K562 (cell line): ENCODE results near the gene ANKLE1. TPM values are rescaled to one million over a fixed set of nuclear protein-coding genes. Genes with fewer than 3 reads are reported as not detected.

Experiments
- C11orf30 ChIP-seq: fragments of 450-650 bp; IDR thresholded peaks from 2 replicates; pipeline ENCODE4 v1.6.1; 2016; ENCODE audit warnings: low read depth, mild to moderate bottlenecking
- CBFA2T3 ChIP-seq: fragments of 450-650 bp; IDR thresholded peaks from 2 replicates; pipeline ENCODE4 v1.6.1; 2017
- CC2D1A ChIP-seq: fragments of 450-650 bp; IDR thresholded peaks from 2 replicates; pipeline ENCODE4 v1.6.1; 2017; ENCODE audit warnings: mild to moderate bottlenecking
- DNMT1 ChIP-seq: fragments of 450-650 bp; IDR thresholded peaks from 2 replicates; pipeline ENCODE4 v1.6.1; 2016; ENCODE audit warnings: antibody characterized with exemption, mild to moderate bottlenecking
- ESRRA ChIP-seq: fragments of 450-650 bp; IDR thresholded peaks from 2 replicates; pipeline ENCODE4 v1.6.1; 2014; ENCODE audit warnings: low read depth, mild to moderate bottlenecking, moderate library complexity, borderline replicate concordance
- HDAC8 ChIP-seq: fragments of 450-650 bp; IDR thresholded peaks from 2 replicates; pipeline ENCODE4 v1.6.1; 2016; ENCODE audit warnings: mild to moderate bottlenecking, missing genetic modification characterization, moderate library complexity, missing compliant biosample characterization
- KLF10 ChIP-seq: fragments of 250-450 bp; sonication (Bioruptor Pico); IDR thresholded peaks from 2 replicates; pipeline ENCODE4 v1.6.1; 2021; ENCODE audit warnings: matching md5 sums
- MEF2A ChIP-seq: IDR thresholded peaks from 2 replicates; pipeline ENCODE4 v1.6.1; 2011; ENCODE audit warnings: low read depth, mild to moderate bottlenecking, low read length, moderate library complexity; ENCODE audit not compliant: control insufficient read depth
- MYC ChIP-seq, 2 experiments: fragments of 250-450 bp in 1 of 2; sonication (Bioruptor Pico) in 1 of 2; IDR thresholded peaks; 2 replicates each; pipeline versions ENCODE4 v1.5.1 to v1.6.1; 2012 to 2021; ENCODE audit warnings: low read depth in 2 of 2, borderline replicate concordance in 1 of 2, improper control_type of control experiment in 1 of 2, low read length in 1 of 2, mild to moderate bottlenecking in 1 of 2, moderate library complexity in 1 of 2
- NCOR1 ChIP-seq: fragments of 450-650 bp; IDR thresholded peaks from 2 replicates; pipeline ENCODE4 v1.6.1; 2016; ENCODE audit warnings: mild to moderate bottlenecking, moderate library complexity
- PCBP2 ChIP-seq: fragments of 200-400 bp; formaldehyde crosslinking; IDR thresholded peaks from 2 replicates; pipeline ENCODE4 v1.6.1; 2018; ENCODE audit warnings: low read length, low read depth, mild to moderate bottlenecking, moderate library complexity; ENCODE audit not compliant: poor library complexity, severe bottlenecking
- POLR3A ChIP-seq: IDR thresholded peaks from 2 replicates; pipeline ENCODE4 v1.6.1; 2011; ENCODE audit warnings: borderline replicate concordance, mild to moderate bottlenecking, moderate library complexity; ENCODE audit not compliant: insufficient read length, insufficient read depth; ENCODE audit errors: extremely low read depth
- PTBP1 ChIP-seq: fragments of 200-400 bp; formaldehyde crosslinking; IDR thresholded peaks from 2 replicates; pipeline ENCODE4 v1.6.1; 2017; ENCODE audit warnings: low read depth, low read length
- SMARCA5 ChIP-seq: fragments of 450-650 bp; IDR thresholded peaks from 2 replicates; pipeline ENCODE4 v1.6.1; 2016
- SOX6 ChIP-seq: fragments of 450-650 bp; IDR thresholded peaks from 2 replicates; pipeline ENCODE4 v1.6.1; 2014; ENCODE audit warnings: mild to moderate bottlenecking
- TAF9B ChIP-seq: fragments of 450-650 bp; IDR thresholded peaks from 2 replicates; pipeline ENCODE4 v1.6.1; 2018; ENCODE audit warnings: mild to moderate bottlenecking; ENCODE audit not compliant: partially characterized antibody
- YBX1 ChIP-seq: fragments of 450-650 bp; IDR thresholded peaks from 2 replicates; pipeline ENCODE4 v1.7.1; 2016; ENCODE audit warnings: mild to moderate bottlenecking
- ZNF121 ChIP-seq: sonication (generic); formaldehyde crosslinking; conservative IDR thresholded peaks from 2 replicates; pipeline ENCODE4 v1.8.0; 2022; ENCODE audit warnings: missing genetic modification reagents
- ZNF197 ChIP-seq: fragments of 200-800 bp; sonication (Bioruptor generic); IDR thresholded peaks from 2 replicates; pipeline ENCODE4 v1.6.1; 2016; ENCODE audit warnings: low read depth, missing genetic modification characterization, missing compliant biosample characterization
- ZNF212 ChIP-seq: fragments of 450-650 bp; formaldehyde crosslinking; IDR thresholded peaks from 2 replicates; pipeline ENCODE4 v1.4.0; 2020; ENCODE audit warnings: mild to moderate bottlenecking
- ZNF384 ChIP-seq: IDR thresholded peaks from 2 replicates; pipeline ENCODE4 v1.6.1; 2012; ENCODE audit warnings: low read depth, low read length, improper control_type of control experiment
- ZNF584 ChIP-seq: fragments of 200-800 bp; sonication (Bioruptor generic); IDR thresholded peaks from 2 replicates; pipeline ENCODE4 v1.6.1; 2016; ENCODE audit warnings: low read depth, mild to moderate bottlenecking, missing genetic modification characterization, missing compliant biosample characterization
- polyA plus RNA-seq, 8 experiments: library from polyadenylated mRNA; depleted of rRNA in 4 of 8; stranded (reverse) in 5 of 8; unstranded in 3 of 8; fragments of >200 nt; fragmentation: Nextera tagmentation in 2 of 8; fragmentation: Illumina TruSeq in 1 of 8; extraction: Ambion mirVana in 2 of 8; extraction: Trizol in 1 of 8; gene quantifications; 2 replicates each; pipeline versions ENCODE4 v1.2.1 to v1.2.3, GENCODE V29; 2011 to 2014; ENCODE audit warnings: inconsistent platforms in 1 of 8, missing spikeins in 1 of 8
- total RNA-seq, 7 experiments: library from RNA; depleted of rRNA in 6 of 7; stranded (reverse); fragments of >200 nt in 6 of 7; fragmentation: Illumina TruSeq in 2 of 7; extraction: Trizol in 2 of 7; gene quantifications; 2 replicates each; pipeline versions ENCODE4 v1.2.1 to v1.2.3, GENCODE V29; 2011 to 2021; ENCODE audit warnings: low replicate concordance in 1 of 7
- TF ChIP-seq, protein P1 (sequence below): fragments of 450-650 bp; conservative IDR thresholded peaks from 2 replicates; pipeline ENCODE4 v1.6.1; 2016; ENCODE audit warnings: missing genetic modification characterization, low read depth, mild to moderate bottlenecking, control low read depth, missing compliant biosample characterization
- TF ChIP-seq, protein P2 (sequence below), 2 experiments: fragments of 450-650 bp; conservative IDR thresholded peaks; 2 replicates each; pipeline ENCODE4 v1.6.1; 2017; ENCODE audit warnings: mild to moderate bottlenecking in 2 of 2, moderate library complexity in 2 of 2
- TF ChIP-seq, protein P3 (sequence below): sonication (generic); IDR thresholded peaks from 2 replicates; pipeline ENCODE4 v1.6.1; 2016

ANKLE1 gene
- total and polyA plus RNA-seq, 9 of the 15 experiments (the other 6 are each of a cell fraction or from before 2014, with no cell fraction given): 0.63 to 9.2 (median 2.9) TPM

DNA sequence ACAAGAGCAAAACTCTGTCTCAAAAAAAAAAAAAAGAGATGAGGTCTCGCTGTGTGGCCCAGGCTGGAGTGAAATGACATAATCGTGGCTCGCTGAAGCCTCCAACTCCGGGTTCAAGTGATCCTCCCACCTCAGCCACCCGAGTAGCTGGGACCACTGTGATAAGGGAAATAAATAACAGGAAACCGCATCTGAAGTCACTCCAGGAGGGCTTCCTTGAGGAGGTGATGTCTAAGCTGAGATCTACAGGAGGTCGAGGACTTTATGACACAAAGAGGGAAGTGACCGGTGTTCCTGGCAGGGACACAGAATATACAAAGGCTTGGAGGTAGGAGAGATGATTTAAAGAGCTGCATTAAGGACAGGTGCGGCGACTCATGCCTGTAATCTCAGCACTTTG, 27.1 kb upstream of the ANKLE1 start (continued):
- TF ChIP-seq ZNF197 (no peak), SMARCA5 (peak; percentile 92), KLF10 (CRISPR knock-in tag) (no peak), PCBP2 (no peak), NCOR1 (0 out of 2 replicates have a peak, but pooled peaks have one; percentile 16), ZNF121 (CRISPR knock-in tag) (peak; percentile 46), PTBP1 (peak; percentile 76; the same call in 1 of the 2 replicates), TAF9B (no peak), DNMT1 (no peak), HDAC8 (tag) (no peak), ESRRA (peak; percentile 28; the same call in 1 of the 2 replicates), MEF2A (no peak), ZNF384 (peak; percentile 42; the same call in 1 of the 2 replicates), POLR3A (no peak), SOX6 (no peak), MYC (IDR thresholded peaks at IDR 0.05; ENCODE audit: low read depth, low read length) (no peak), MYC (CRISPR knock-in tag; IDR thresholded peaks at IDR 0.05; ENCODE audit: borderline replicate concordance, low read depth) (no peak), ZNF584 (CRISPR knock-in tag) (no peak), ZNF212 (CRISPR knock-in tag) (no peak), CC2D1A (no peak), CBFA2T3 (peak; percentile 48), C11orf30 (no peak), YBX1 (no peak)
- TF ChIP-seq, protein P1, sequence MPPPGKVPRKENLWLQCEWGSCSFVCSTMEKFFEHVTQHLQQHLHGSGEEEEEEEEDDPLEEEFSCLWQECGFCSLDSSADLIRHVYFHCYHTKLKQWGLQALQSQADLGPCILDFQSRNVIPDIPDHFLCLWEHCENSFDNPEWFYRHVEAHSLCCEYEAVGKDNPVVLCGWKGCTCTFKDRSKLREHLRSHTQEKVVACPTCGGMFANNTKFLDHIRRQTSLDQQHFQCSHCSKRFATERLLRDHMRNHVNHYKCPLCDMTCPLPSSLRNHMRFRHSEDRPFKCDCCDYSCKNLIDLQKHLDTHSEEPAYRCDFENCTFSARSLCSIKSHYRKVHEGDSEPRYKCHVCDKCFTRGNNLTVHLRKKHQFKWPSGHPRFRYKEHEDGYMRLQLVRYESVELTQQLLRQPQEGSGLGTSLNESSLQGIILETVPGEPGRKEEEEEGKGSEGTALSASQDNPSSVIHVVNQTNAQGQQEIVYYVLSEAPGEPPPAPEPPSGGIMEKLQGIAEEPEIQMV (tag): no peak
- TF ChIP-seq, protein P2, sequence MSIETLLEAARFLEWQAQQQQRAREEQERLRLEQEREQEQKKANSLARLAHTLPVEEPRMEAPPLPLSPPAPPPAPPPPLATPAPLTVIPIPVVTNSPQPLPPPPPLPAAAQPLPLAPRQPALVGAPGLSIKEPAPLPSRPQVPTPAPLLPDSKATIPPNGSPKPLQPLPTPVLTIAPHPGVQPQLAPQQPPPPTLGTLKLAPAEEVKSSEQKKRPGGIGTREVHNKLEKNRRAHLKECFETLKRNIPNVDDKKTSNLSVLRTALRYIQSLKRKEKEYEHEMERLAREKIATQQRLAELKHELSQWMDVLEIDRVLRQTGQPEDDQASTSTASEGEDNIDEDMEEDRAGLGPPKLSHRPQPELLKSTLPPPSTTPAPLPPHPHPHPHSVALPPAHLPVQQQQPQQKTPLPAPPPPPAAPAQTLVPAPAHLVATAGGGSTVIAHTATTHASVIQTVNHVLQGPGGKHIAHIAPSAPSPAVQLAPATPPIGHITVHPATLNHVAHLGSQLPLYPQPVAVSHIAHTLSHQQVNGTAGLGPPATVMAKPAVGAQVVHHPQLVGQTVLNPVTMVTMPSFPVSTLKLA (conservative IDR thresholded peaks at IDR 0.05): no peak
- TF ChIP-seq, protein P3, sequence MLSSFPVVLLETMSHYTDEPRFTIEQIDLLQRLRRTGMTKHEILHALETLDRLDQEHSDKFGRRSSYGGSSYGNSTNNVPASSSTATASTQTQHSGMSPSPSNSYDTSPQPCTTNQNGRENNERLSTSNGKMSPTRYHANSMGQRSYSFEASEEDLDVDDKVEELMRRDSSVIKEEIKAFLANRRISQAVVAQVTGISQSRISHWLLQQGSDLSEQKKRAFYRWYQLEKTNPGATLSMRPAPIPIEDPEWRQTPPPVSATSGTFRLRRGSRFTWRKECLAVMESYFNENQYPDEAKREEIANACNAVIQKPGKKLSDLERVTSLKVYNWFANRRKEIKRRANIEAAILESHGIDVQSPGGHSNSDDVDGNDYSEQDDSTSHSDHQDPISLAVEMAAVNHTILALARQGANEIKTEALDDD: no peak
